GM12891 (cell line): Measurements from ENCODE around the gene PPP1R18.

Source experiments
- PAX5 ChIP-seq: IDR thresholded peaks from 2 replicates; pipeline ENCODE4 v1.6.1; 2011; ENCODE audit warnings: low read length, moderate library complexity, mild to moderate bottlenecking; ENCODE audit not compliant: insufficient read depth, severe bottlenecking
- POLR2A ChIP-seq: IDR thresholded peaks from 2 replicates; pipeline ENCODE4 v1.6.1; 2011; ENCODE audit warnings: low read depth, low read length, control low read depth
- POLR2AphosphoS5 ChIP-seq: IDR thresholded peaks from 2 replicates; pipeline ENCODE4 v1.6.1; 2011; ENCODE audit warnings: low read depth, low read length, control low read depth
- POU2F2 ChIP-seq: IDR thresholded peaks from 2 replicates; pipeline ENCODE4 v1.6.1; 2011; ENCODE audit warnings: low read depth, mild to moderate bottlenecking, control low read depth, low read length, moderate library complexity
- SPI1 ChIP-seq: IDR thresholded peaks from 2 replicates; pipeline ENCODE4 v1.6.1; 2011; ENCODE audit warnings: low read depth, low read length, control low read depth
- TAF1 ChIP-seq: IDR thresholded peaks from 2 replicates; pipeline ENCODE4 v1.6.1; 2011; ENCODE audit warnings: low read depth, low read length, control low read depth

DNA sequence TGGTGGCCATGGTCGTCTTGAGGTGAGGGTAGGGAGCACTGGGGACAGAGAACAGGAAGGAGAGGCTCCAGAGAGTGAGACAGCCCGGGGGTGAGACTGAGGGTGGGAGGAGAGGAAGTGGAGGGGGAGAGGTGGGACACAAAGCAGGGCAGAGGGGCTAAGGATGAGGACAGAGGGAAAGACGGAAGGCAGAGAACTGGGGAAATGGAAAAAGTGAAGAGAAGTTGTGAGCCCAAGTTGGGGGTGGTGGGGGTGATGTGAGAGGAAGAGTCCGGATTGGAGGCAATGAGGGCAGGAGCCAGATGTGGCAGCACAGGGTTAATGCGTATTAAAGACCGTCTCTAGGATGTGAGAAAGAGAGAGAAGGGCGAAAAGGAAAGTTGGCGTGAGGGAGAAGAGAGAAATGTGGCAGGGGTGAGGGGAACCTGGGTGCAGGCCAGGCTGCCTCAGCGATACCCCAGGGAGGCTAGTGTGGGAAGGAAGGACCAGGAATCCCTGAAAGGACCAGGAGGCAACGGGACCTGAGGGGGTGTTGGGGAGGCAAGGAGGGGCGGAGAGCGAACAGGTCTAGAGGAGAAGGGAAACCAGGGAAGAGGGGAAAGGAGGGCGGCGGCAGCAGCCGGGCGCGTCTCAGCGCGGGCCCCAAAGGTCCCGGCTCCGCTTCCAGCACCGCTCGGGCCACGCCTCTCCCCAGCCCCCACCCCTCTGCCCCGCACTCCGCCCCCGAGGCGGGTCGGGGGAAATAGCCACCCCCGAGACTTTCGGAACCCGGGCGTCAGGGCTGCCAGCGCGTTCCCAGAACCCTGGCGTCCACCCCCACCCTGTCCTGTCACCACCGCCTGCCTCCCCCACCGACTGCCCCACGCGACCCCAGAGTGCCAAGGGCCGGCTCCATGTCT, at the start of gene PPP1R18:
- TF ChIP-seq TAF1 (no peak), POLR2A (no peak; the same call in 1 of the 2 replicates), PAX5 (no peak), POLR2AphosphoS5 (no peak), SPI1 (peak; percentile 45), POU2F2 (no peak)
